Measurements from ENCODE around the gene C11orf98.
"Not testable (repeated sequence)": the region's sequence is repeated elsewhere in the genome, so short reads cannot be mapped to it uniquely, and the experiment has no call there.

Gene C11orf98

DNA sequence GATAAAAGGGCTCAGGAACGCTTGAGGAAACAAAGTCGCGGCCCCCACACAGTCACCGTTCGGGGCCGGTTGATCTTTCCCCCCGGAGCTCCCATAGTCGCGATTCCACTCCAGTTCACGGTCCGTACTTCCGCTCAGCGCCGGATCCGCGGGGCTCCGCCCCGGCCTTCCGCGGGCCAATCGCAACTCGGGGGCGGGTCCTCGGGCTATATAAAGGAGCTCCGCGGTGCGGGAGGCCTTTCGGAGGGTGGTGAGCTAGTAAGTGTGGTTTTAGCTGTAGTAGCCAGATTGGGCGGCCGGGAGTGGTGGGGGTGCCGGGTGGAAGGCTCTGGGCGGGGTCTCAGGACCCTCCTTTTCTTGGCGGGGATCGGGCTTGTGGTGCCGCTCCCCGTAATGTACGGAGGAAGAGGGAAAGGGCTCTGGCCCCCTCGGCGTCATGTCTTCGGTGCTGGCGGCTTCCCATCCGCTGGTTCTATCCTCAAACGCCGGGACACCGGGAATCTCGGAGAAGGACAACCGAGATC, at the start of gene C11orf98, which contains the start of gene CSKMT:
Gene C11orf98, minus strand, starts transcription at position 136 of the 524 bp plus-strand sequence. Its CDS starts 41 bp downstream, at position 95.
Gene CSKMT, plus strand, starts transcription at position 238 of the 524 bp plus-strand sequence. CDS start 568 bp downstream, outside the sequence.
- no peak for FAIRE-seq

DNA sequence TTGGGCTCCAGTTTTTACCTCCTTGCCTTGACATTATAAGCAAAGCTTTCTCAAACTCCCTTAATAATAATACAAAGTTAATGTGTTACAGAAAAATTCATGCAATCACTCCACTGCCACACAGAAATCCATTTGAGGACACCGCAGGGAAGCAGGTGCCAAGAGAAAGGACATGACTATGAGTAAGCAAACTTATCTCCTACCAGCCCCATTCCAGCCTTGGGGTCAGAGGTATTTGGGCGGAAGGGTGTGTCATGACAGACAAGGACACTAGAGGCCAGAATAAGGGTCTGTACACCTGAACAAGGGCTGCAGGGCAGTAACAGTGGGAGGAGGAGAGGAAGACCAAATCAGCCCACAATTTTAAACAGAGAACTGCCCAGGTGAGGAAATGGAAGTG, 48.3 kb upstream of the C11orf98 start:
- no peak for FAIRE-seq

DNA sequence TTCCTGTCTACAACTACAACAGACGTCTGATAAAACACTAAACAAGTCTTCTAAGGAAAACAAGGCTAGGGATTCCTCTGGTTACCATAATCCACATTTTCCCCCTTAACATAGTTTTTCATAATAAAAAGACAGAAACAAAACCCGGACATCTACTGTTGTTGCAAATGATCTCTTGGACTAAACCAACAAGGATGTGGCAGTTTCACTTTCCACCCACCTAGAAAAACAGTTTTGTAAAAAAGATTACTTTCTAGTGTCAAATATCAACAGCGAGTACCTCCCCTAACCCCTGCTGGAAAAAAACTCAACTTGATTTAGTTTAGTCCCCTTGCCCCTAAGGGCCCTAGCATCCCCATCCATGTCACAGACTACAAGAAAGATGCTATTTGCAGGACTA, 47.9 kb upstream of the C11orf98 start:
- FAIRE-seq, result no peak

DNA sequence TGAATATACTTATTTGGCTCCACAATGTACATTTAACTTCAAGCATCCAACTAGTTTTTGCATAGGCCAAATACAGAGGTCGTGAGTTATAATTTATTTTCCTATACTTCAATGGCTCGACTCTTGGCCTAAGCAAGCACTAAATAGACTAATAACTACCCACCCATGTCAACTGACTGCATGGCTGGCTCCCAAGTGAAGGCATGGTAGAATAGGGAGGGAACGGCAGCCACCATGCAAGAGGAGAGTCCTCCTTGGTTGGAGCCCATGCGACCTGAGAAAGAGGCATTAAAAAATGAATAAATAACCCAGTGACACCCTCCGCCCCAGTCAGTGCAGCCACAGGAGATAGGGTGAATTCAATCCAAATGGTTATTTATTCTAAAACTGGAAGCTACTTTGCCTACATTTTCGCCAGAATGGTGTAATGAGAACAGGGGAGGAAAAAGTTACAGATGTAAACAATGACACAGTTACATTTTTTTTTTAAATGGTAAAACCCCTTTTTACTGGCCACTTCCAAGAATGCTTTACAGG, 47.3 kb upstream of the C11orf98 start:
- FAIRE-seq, result no peak

DNA sequence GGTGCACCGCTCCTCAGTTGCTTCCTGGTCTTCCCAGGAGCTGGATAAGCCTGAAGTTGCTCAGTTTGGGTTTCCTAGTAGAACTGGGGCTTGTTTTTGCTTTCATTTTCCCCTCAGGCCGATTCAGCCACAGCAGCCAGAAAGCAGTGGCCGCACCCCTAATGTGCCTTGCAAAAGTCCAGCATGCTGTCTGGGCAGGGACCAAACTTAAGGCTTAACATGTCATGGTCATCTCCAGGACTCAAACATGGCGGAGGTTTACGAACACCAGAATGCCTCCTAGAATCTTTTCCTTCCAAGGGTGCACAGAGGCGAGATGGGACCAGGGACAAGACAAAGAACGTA, 45.0 kb upstream of the C11orf98 start:
- FAIRE-seq, result no peak

DNA sequence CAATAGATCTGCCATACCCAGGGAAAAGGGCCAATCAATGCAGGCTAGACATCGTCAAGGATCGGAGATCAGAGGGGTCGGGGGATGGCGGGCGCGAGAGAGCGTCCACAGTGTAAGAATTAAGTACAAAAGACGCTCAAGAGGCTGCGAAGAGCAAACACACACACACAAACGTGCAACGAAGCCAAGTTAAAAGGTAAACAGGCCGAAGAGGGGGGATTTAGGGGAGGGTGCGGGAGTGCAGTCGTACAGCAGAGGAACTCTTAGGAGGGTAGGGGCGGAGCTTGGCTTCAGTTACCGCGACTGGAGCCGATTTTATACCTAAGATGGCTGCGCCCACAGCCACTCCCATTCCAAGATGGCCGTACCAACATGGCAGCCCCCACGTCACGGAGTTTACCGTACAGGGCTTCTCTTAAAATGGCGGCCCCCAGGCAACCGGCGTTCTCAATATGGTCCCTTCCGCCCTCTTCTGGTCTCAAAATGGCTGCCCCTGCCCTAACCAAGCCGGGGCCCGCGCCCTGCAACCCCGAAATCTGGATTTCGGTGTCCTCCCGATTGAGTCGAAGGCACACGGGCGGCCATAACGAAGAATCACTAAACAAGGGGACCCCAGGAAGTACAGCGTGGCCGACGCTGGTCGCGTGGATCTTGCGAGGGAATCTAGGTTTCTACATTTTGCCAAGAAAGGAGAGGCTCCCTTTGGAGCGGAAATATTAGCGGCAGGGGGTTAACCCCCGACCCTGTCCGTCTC, 44.4 kb upstream of the C11orf98 start:
- FAIRE-seq, result no peak

DNA sequence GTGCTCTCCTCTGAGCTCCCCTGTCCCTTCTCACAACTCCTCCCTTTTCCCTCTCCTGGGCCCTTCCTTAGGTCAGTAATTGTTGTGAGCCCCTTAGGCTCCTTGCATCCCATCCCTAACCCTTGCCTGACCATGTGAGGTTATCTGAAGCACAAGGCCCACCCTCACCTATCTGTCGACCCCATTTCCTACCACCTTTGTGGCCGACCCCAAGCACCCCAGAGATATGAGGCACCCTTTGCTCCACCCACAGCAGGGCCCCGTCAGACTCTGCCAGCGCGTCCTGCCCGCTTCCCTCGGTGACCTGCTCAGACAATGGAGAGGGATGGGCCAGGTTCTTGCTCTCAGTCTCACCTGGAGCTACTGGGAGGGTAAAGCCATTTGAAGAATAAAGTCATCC, 43.8 kb upstream of the C11orf98 start:
- FAIRE-seq, result no peak

DNA sequence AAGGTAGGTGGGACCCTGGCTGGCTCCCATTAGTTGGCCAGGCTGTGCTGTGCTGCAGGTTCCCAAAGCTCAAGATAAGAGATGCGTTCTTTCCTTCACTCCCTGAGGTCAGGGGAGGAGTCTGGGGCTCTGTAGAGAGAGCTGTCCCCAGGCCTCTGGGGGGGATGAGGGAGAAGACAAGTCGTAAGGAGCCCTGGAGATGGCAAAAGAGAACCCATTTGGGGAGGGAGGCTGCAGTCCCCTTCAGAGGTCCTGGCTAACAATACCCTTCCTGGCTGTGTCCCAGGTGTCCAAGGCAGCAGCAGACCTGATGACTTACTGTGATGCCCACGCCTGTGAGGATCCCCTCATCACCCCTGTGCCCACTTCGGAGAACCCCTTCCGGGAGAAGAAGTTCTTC, 43.4 kb upstream of the C11orf98 start:
- no peak for FAIRE-seq

DNA sequence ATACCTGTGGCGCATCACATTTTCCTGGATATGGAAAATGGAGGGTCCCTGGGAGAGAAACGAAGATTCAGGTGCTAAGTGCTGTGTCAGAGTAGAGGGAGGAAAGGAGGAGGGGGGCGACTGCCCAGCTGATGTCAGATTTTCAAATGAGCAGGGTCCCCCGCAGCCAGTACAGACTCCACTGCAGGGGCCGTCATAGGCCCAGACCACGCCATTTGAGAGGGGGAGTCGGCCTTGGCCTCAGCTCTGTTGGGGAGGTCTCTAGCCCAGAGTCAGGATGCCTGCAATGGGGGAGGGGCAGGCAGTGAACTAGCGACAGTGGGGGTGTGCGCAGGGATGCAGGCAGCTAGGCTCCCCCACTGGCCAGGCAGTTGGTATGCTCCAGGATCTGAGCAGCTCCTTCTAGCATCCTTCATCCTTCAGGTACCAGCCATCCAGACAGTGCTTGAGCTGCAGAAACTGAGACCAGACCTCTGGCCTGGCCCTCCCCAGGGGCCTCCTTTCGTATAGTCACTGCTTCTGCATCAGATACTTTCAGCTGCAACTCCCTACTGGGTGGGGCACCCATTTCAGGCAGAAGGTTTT, 42.4 kb upstream of the C11orf98 start, which contains the start of the genes BSCL2 and GNG3:
Gene BSCL2, minus strand, starts transcription at position 148 of the 585 bp plus-strand sequence. CDS start 229 bp downstream, outside the sequence.
Gene GNG3, plus strand, starts transcription at position 400 of the 585 bp plus-strand sequence. CDS start 620 bp downstream, outside the sequence.
- FAIRE-seq, result no peak

DNA sequence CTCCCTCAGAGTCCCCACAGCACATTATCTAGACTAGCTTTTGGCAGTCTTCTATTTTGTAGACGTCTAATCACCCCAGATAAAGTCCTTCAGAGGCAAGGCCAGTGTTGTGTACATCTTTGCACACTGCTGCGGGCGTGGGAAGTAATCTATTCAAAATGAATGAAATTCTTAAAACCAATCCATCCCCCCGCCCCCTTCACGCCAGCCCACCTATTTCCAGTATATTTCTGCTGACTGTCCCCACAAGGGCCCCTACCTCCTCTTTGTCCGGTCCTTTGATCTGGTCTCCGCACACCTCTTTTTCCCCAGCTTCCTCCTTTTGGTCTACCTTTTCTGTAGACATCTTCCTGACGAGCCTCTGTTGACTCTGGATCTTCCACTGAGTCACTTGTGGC, 41.8 kb upstream of the C11orf98 start:
- FAIRE-seq, result no peak

DNA sequence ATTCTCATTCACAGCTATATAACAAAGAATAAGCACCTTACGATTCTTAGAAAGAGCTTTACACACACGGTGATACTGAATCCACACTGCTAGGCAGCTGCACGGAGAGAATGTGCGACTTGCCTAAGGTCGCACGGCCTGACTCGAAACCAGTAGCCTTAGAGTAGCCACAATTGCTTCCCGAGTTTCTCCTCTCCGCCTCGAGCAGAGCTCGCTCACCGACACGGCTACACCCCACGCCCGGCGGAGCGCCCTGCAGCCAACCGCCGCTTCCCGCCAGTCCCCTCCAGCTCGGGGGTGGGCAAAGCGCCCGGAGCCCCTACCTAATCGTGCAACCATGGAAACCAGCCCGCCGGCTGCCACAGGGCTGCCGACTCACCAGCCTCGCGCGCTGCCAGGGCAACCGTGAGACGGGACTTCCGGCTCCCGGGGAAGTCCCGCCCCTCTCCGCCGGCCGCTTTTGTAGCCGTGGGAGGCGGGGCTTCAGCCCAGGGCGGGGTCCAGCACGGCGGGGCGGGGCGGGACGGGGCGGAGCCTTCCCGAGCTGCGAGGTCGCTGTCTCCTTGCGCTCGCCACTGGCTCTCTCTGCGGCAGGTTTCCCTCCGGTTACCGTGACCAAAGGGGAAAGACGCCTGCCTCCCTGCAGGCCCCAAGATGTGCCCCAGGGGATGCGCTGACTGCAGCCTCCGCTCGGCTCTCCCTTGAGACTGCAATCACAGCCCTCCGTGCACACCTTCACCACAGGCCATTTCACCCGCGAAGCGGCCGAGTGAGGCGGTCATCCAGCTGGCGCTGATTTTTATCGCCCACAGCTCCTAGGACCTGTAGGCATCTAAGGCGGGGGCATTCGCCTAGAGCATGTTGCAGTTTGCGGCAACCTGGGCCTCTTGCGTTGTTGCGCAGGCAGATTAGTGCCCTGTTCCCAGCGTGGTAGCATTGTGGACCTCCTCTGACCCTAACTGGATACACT, 41.2 kb upstream of the C11orf98 start:
- no peak for FAIRE-seq

DNA sequence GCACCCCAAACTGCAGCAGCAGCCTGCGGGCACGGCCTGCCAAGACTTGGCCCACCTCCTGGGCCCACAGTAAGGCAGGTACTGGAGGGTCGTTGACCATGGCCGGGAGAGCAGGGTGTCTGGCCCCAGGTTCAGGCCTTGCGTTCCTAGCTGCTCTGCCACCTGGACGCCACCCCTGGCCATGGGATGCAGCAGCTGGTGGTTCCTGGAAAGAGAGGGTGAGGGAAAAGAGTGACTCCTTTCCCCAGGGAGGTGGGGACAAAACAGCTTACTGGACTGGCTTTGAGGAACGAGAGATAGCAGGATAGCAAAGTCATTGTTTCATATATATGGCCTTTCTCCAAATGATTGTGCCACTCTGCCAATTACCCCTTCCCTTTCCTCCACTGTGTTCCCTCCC, 40.4 kb upstream of the C11orf98 start:
- FAIRE-seq, result no peak

DNA sequence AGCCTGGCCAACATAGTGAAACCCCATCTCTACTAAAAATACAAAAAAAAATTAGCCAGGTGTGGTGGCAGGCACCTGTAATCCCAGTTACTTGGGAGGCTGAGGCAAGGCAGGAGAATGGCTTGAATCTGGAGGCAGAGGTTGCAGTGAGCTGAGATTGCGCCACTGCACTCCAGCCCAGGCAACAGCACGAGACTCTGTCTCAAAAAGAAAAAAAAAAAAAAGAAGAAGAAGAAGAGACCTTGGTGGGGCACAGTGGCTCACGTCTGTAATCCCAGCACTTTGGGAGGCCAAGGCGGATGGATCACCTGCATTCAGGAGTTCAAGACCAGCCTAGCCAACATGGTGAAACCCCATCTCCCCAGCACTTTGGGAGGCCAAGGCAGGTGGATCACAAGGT, 38.9 kb upstream of the C11orf98 start:
- not testable (repeated sequence) for FAIRE-seq

DNA sequence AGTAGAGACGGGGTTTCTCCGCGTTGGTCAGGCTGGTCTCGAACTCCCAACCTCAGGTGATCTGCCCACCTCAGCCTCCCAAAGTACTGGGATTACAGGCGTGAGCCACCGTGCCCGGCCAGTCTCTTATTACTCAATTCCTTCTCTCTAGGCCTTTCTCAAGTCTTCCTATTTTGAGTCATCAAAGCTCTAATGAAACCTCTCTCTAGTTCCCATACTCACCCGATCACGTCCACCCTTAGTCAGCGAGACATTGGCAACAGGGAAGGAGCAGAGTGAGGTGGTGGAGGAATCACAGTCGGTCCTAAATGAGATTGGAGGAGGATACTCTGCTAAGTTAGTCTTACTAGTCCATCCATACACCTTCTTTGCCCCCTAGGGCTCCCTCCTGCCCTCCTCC, 37.2 kb upstream of the C11orf98 start:
- FAIRE-seq, result no peak

DNA sequence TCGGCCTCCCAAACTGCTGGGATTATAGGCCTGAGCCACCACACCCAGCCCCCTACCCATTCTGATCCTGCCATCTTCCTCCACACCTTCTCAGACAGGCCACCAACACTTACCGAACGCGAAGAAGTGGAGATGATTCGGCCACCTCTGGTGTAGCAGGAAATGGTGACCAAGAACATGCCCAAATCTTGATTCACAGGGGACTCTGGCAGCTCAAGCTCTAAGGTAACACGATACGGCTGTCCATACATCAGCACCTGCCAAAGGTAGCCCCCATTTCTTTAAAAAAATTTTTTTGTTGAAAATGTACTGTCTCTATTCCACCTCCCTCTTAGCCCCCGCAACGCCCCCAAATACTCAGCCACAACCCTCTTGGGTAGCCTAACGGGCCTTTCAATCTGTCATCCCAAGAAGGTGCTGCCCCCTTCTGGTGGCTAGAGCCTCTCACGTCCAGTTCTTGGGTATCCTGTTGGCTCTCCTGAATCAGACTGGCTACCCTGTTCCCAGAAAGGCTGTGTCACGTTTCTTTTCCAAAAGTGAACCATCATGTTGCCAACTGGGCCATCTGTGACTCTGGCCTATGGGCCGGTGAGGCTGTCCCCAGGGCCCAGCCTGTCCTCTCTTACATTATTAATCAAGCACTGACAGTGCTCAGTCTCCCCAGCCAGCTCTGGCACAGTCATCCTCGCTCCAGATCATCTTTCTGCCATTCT, 29.6 kb upstream of the C11orf98 start:
- no peak for FAIRE-seq

DNA sequence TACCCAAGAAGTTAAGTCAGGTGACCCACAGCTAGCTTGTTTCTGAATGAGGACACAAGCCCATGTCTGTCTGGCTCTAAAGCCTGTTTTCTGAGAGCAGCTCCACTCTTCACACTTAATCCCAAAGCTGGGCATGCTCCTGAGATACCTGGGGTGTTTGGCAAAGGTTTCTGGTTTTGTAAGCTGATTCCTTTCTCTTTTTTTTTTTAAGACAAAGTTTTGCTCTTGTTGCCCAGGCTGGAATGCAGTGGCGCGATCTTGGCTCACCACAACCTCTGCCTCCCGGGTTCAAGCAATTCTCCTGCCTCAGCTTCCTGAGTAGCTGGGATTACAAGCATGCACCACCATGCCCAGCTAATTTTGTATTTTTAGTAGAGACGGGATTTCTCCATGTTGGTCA, 28.6 kb upstream of the C11orf98 start:
- not testable (repeated sequence) for FAIRE-seq

DNA sequence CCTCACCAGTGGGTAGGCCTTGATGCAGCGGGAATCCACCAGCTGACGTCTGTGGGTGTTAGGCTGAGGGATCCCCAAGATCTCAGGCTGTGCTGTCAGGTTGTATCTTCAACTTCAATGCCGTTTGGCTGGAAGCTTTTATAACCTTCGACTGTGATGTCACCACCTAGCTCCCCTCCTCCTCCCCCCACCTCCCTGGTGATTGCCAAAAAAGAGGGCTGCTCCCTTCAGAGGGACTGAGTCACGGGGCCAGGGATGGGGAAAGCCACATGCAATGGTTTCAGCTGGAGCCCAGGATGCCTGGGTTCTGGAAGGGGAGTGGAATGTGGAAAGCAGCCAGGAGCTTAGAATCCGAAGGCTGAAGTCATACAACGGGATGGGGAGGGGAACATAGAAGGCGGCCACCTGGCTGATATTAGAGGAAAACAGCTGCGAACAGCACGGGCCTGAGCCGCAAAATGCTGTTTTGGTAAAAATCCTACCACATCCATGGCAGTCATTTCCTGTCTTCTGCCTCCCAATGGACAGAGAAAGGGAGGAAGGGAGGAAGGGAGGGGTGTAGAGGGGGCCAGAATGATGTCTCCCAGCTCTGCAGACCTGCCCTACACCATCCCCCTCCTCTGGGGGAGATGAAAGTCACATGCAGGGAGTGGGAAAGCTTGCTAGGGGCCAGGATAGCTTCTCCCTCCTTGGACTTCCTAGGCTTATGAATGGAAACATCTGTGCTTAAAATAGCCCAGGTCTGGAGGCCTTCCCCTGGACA, 24.6 kb upstream of the C11orf98 start, which contains the start of gene LRRN4CL:
Gene LRRN4CL, minus strand, starts transcription at position 110 of the 763 bp plus-strand sequence. CDS start 1,022 bp downstream, outside the sequence.
- FAIRE-seq, result no peak

DNA sequence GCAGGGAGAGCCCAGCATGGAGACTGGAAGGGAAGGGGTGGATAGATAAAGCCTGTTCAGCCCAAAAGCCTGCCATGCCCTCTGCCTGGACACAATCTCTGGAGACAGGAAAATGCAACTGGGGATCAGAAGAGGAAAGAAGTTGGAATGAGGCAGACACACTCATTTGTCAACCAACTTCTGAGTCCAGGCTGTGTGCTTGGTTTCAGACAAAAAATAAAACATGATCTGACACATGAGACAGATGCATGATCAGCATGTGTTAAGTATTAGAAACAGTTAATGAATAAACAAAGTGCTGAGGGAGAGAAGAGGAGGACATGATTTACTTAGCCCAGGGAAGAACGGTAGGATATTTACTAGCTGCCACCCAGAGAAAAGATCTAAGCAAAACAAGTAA, 23.5 kb upstream of the C11orf98 start:
- no peak for FAIRE-seq

DNA sequence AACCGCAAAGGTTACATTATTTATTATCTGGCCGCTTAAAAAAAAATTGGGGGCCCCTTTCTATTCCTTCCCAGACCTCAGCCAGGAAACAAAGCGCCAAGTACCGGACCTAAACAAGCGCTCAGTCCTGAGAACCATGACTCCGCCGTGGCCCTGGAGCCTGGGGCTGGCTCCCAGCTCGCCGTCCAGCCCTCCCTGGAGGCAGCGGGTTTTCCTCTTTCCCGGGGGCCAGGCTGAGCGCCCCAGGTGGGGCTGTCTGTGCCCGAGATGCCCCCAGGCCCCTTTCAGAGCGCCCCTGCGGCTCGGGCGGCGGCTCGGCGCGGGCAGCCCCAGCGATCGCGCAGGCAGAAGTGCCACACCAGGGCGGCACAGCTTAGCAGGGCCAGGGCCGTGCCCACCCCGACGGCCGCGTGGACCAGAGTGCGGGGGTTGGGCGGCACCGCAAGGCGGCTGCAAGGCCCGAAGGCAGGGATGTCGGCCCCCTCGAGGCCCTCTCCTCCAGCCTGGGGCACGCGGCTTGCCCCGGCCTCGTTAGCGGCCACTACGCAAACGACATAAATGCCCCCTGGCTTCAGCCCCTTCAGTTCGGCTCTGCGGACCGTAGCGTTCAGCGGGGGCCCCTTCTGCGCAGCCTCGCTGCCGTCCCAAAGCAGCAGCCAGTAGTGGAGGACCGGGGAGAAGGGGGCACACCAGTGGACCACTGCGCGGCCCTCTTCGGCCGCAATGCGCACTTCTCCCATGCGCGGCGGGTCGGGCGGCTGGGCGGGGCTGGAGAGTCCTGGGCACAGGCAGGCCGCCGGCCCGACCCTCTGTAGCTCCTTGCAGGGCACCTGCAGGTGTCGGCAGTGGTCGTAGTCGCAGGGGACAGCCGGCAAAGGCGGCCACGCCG, 22.7 kb upstream of the C11orf98 start:
- FAIRE-seq, result no peak

DNA sequence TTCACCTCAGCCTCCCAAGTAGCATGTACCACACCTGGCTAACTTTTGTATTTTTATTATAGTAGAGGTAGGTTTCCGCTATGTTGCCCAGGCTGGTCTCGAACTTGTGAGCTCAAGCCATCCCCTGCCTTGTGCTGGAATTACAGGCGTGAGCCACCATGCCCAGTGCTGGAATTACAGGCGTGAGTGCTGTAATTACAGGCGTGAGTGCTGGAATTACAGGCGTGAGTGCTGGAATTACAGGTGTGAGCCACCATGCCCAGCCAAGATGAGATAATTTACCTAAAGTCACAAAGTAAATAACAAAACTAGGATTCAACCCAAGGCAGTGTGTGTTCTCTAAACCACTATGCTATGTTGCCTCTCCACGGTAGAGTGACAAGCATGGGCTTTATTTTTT, 17.5 kb upstream of the C11orf98 start:
- FAIRE-seq, result no peak

All from islet of Langerhans (tissue), 1 donor.